ENCODE data around the gene KRTAP1-3. TPM values are rescaled to one million over a fixed set of nuclear protein-coding genes. Genes with fewer than 3 reads are reported as not detected.
"Not testable (repeated sequence)": the region's sequence is repeated elsewhere in the genome, so short reads cannot be mapped to it uniquely, and the experiment has no call there.

Gene KRTAP1-3
- total and polyA plus RNA-seq, 2 donors: not detected

GRCh38 chr17:41065829-41066624, 31.4 kb upstream of the KRTAP1-3 start, which contains the start of gene KRTAP2-4:
Gene KRTAP2-4 (minus strand): TSS chr17:41065879. CDS start chr17:41065845, 34 bp downstream.
- H3K36me3 ChIP-seq (ENCODE audit: control insufficient read depth in 2 of 2, insufficient read depth in 2 of 2, low read length in 1 of 2): no peaks in the 10 kb centered on the region
- H3K9me3 ChIP-seq (ENCODE audit: control insufficient read depth in 2 of 2, insufficient read depth in 1 of 2, low read length in 1 of 2): no peaks in the 10 kb centered on the region
- no peak for DNase-seq (ENCODE audit: low read depth in 6 of 9, low spot score in 9 of 9)
- H3K27ac ChIP-seq (ENCODE audit: low read depth in 1 of 2, low read length in 1 of 2): no peak within 1 kb of the TSS
- H3K4me3 ChIP-seq (ENCODE audit: low read length in 2 of 2): no peak within 1 kb of the TSS
- no peaks in the 10 kb centered on the region for H3K27me3 ChIP-seq (ENCODE audit: control insufficient read depth in 2 of 2, insufficient read depth in 1 of 2, low read length in 1 of 2)
- 93% methylated on average over 6 of the region's 6 CpGs for WGBS
- no peaks in the 10 kb centered on the region for H3K4me1 ChIP-seq (ENCODE audit: control insufficient read depth in 2 of 2, insufficient read depth in 2 of 2, low read length in 2 of 2)

GRCh38 chr17:41065016-41065689, 30.5 kb upstream of the KRTAP1-3 start:
- H3K27ac ChIP-seq (ENCODE audit: low read depth in 1 of 2, low read length in 1 of 2); DNase-seq (ENCODE audit: low read depth in 6 of 9, low spot score in 9 of 9); H3K27me3 ChIP-seq (ENCODE audit: control insufficient read depth in 2 of 2, insufficient read depth in 1 of 2, low read length in 1 of 2); H3K36me3 ChIP-seq (ENCODE audit: control insufficient read depth in 2 of 2, insufficient read depth in 2 of 2, low read length in 1 of 2); H3K4me3 ChIP-seq (ENCODE audit: low read length in 2 of 2); H3K9me3 ChIP-seq (ENCODE audit: control insufficient read depth in 2 of 2, insufficient read depth in 1 of 2, low read length in 1 of 2); H3K4me1 ChIP-seq (ENCODE audit: control insufficient read depth in 2 of 2, insufficient read depth in 2 of 2, low read length in 2 of 2): not testable (repeated sequence)
- WGBS: 93% methylated on average over 7 of the region's 16 CpGs

GRCh38 chr17:41064301-41064700, 29.6 kb upstream of the KRTAP1-3 start:
- no peaks in the 10 kb centered on the region for H3K4me1 ChIP-seq (ENCODE audit: control insufficient read depth in 2 of 2, insufficient read depth in 2 of 2, low read length in 2 of 2)
- WGBS: 67% methylated on average over 1 of the region's 1 CpG
- H3K4me3 ChIP-seq (ENCODE audit: low read length in 2 of 2): no peak overlapping the region
- peaks cover 0 to 6% of the 10 kb centered on the region in 2 donors for H3K27me3 ChIP-seq (ENCODE audit: control insufficient read depth in 2 of 2, insufficient read depth in 1 of 2, low read length in 1 of 2)
- no peak for DNase-seq (ENCODE audit: low read depth in 6 of 9, low spot score in 9 of 9)
- no peaks in the 10 kb centered on the region for H3K36me3 ChIP-seq (ENCODE audit: control insufficient read depth in 2 of 2, insufficient read depth in 2 of 2, low read length in 1 of 2)
- no peak overlapping the region for H3K27ac ChIP-seq (ENCODE audit: low read depth in 1 of 2, low read length in 1 of 2)
- no peaks in the 10 kb centered on the region for H3K9me3 ChIP-seq (ENCODE audit: control insufficient read depth in 2 of 2, insufficient read depth in 1 of 2, low read length in 1 of 2)

GRCh38 chr17:41063449-41063848, 28.8 kb upstream of the KRTAP1-3 start:
- 94% methylated on average over 4 of the region's 4 CpGs for WGBS
- Histone ChIP-seq H3K27me3 (ENCODE audit: control insufficient read depth in 2 of 2, insufficient read depth in 1 of 2, low read length in 1 of 2) (peaks cover 0 to 6% of the 10 kb centered on the region in 2 donors), H3K27ac (ENCODE audit: low read depth in 1 of 2, low read length in 1 of 2) (no peak overlapping the region), H3K4me1 (ENCODE audit: control insufficient read depth in 2 of 2, insufficient read depth in 2 of 2, low read length in 2 of 2) (no peaks in the 10 kb centered on the region), H3K9me3 (ENCODE audit: control insufficient read depth in 2 of 2, insufficient read depth in 1 of 2, low read length in 1 of 2) (no peaks in the 10 kb centered on the region), H3K36me3 (ENCODE audit: control insufficient read depth in 2 of 2, insufficient read depth in 2 of 2, low read length in 1 of 2) (no peaks in the 10 kb centered on the region), H3K4me3 (ENCODE audit: low read length in 2 of 2) (no peak overlapping the region)
- no peak for DNase-seq (ENCODE audit: low read depth in 6 of 9, low spot score in 9 of 9)

- H3K4me3 ChIP-seq (ENCODE audit: low read length in 2 of 2): no peak overlapping the region
- H3K27me3 ChIP-seq (ENCODE audit: control insufficient read depth in 2 of 2, insufficient read depth in 1 of 2, low read length in 1 of 2): peaks cover 0 to 6% of the 10 kb centered on the region in 2 donors
- no peaks in the 10 kb centered on the region for H3K9me3 ChIP-seq (ENCODE audit: control insufficient read depth in 2 of 2, insufficient read depth in 1 of 2, low read length in 1 of 2)
- no peak overlapping the region for H3K27ac ChIP-seq (ENCODE audit: low read depth in 1 of 2, low read length in 1 of 2)
- no peak for DNase-seq (ENCODE audit: low read depth in 6 of 9, low spot score in 9 of 9)
- 91% methylated on average over 1 of the region's 1 CpG for WGBS
- H3K36me3 ChIP-seq (ENCODE audit: control insufficient read depth in 2 of 2, insufficient read depth in 2 of 2, low read length in 1 of 2): no peaks in the 10 kb centered on the region
- no peaks in the 10 kb centered on the region for H3K4me1 ChIP-seq (ENCODE audit: control insufficient read depth in 2 of 2, insufficient read depth in 2 of 2, low read length in 2 of 2)
Observed at GRCh38 chr17:41061964-41062363, 27.3 kb upstream of the KRTAP1-3 start.

GRCh38 chr17:41060052-41060604, 25.5 kb upstream of the KRTAP1-3 start, which contains the start of gene KRTAP2-3:
Gene KRTAP2-3 (minus strand): TSS chr17:41060114. CDS start chr17:41060050, 64 bp downstream.
- no peaks in the 10 kb centered on the region for H3K36me3 ChIP-seq (ENCODE audit: control insufficient read depth in 2 of 2, insufficient read depth in 2 of 2, low read length in 1 of 2)
- no peaks in the 10 kb centered on the region for H3K4me1 ChIP-seq (ENCODE audit: control insufficient read depth in 2 of 2, insufficient read depth in 2 of 2, low read length in 2 of 2)
- no peak within 1 kb of the TSS for H3K27ac ChIP-seq (ENCODE audit: low read depth in 1 of 2, low read length in 1 of 2)
- H3K4me3 ChIP-seq (ENCODE audit: low read length in 2 of 2): no peak within 1 kb of the TSS
- no peak for DNase-seq (ENCODE audit: low read depth in 6 of 9, low spot score in 9 of 9)
- H3K9me3 ChIP-seq (ENCODE audit: control insufficient read depth in 2 of 2, insufficient read depth in 1 of 2, low read length in 1 of 2): no peaks in the 10 kb centered on the region
- peaks cover 0 to 6% of the 10 kb centered on the region in 2 donors for H3K27me3 ChIP-seq (ENCODE audit: control insufficient read depth in 2 of 2, insufficient read depth in 1 of 2, low read length in 1 of 2)
- WGBS: 82% methylated on average over 6 of the region's 6 CpGs

- not testable (repeated sequence) for H3K4me1 ChIP-seq (ENCODE audit: control insufficient read depth in 2 of 2, insufficient read depth in 2 of 2, low read length in 2 of 2); H3K9me3 ChIP-seq (ENCODE audit: control insufficient read depth in 2 of 2, insufficient read depth in 1 of 2, low read length in 1 of 2); H3K27ac ChIP-seq (ENCODE audit: low read depth in 1 of 2, low read length in 1 of 2); H3K27me3 ChIP-seq (ENCODE audit: control insufficient read depth in 2 of 2, insufficient read depth in 1 of 2, low read length in 1 of 2); H3K36me3 ChIP-seq (ENCODE audit: control insufficient read depth in 2 of 2, insufficient read depth in 2 of 2, low read length in 1 of 2); H3K4me3 ChIP-seq (ENCODE audit: low read length in 2 of 2); DNase-seq (ENCODE audit: low read depth in 6 of 9, low spot score in 9 of 9)
- 62% methylated on average over 10 of the region's 31 CpGs for WGBS
Observed at GRCh38 chr17:41059276-41060051, 24.8 kb upstream of the KRTAP1-3 start.

GRCh38 chr17:41058741-41059140, 24.1 kb upstream of the KRTAP1-3 start:
- no peak overlapping the region for H3K4me3 ChIP-seq (ENCODE audit: low read length in 2 of 2)
- no peak overlapping the region for H3K27ac ChIP-seq (ENCODE audit: low read depth in 1 of 2, low read length in 1 of 2)
- no peaks in the 10 kb centered on the region for H3K9me3 ChIP-seq (ENCODE audit: control insufficient read depth in 2 of 2, insufficient read depth in 1 of 2, low read length in 1 of 2)
- H3K4me1 ChIP-seq (ENCODE audit: control insufficient read depth in 2 of 2, insufficient read depth in 2 of 2, low read length in 2 of 2): no peaks in the 10 kb centered on the region
- no peak for DNase-seq (ENCODE audit: low read depth in 6 of 9, low spot score in 9 of 9)
- H3K36me3 ChIP-seq (ENCODE audit: control insufficient read depth in 2 of 2, insufficient read depth in 2 of 2, low read length in 1 of 2): no peaks in the 10 kb centered on the region
- WGBS: 98% methylated on average over 5 of the region's 5 CpGs
- H3K27me3 ChIP-seq (ENCODE audit: control insufficient read depth in 2 of 2, insufficient read depth in 1 of 2, low read length in 1 of 2): peaks cover 0 to 6% of the 10 kb centered on the region in 2 donors

Measured in thymus (tissue), 11 donors.